ENCODE results near the gene ITGBL1.

- TF ChIP-seq POLR2AphosphoS5 (IDR thresholded peaks at IDR 0.05), result no peak
- TF ChIP-seq CTCF (IDR thresholded peaks at IDR 0.05), result no peak
Measured at GRCh38 chr13:101481421-101481820, 28.9 kb downstream of the ITGBL1 start.

All from sigmoid colon (tissue), 4 donors.